Germinal center (tissue), 1 donor: ENCODE measurements around the gene POLR2L.

ENCODE experiments used
- DNase-seq: peaks from one replicate; pipeline ENCODE4 v3.0.0; 2012; ENCODE audit warnings: mixed read lengths, low spot score

POLR2L gene

DNA sequence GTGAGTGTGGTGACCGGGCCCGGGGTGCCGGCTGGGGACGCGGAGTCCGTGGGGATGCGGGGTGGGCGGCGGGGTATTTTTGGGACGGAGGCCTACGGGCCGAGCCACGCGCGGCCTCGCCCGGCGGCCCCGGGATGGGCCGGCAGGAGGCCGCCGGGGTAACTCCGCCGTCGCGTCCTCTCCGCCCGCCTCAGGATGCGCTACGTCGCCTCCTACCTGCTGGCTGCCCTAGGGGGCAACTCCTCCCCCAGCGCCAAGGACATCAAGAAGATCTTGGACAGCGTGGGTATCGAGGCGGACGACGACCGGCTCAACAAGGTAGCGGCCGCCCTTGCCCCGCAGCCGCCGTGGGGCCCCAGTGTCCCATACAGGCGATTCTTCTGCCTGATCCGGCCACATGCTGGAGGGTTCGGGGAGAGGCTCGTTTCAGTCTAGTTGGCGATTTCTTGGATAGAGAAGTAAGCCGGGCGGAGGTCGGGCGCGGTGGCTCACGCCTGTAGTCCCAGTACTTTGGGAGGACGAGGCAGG, 32.2 kb downstream of the POLR2L start:
- no peak for DNase-seq

DNA sequence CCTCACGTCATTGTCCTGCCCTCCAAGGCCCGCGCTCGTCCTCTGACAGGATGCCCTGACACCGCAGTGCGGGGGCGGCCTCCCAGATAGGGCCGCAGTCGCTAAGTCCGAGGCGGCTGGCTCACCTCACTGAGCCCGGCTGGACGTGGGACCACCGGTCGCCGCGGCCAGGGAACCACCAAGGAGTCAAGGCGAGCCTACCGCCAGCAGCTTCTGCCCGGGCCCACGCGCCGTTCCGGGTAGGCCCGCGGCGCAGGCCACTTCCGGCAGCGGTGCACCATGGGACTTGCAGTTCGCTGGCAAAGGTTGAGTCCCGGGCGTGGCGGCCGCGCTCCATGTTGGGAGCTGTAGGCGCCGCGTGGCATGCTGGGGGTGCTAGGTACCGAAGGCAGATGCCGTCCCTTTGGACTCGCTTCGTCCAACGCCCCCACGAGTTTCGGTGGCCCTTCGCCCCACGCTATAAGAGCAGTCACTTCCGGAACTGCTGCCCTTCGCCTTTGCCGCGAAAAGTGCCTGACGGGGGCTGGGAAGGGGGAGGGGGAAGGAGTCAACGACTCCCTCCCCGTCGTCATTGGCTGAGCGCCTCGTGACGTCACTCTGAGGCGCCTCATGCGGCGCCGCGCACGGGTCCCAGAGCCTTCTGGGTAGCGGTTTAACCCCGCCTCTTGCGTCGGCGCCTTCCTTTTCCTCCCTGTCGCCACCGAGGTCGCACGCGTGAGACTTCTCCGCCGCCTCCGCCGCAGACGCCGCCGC, 32.9 kb downstream of the POLR2L start, which contains the start of gene RPLP2:
Gene RPLP2, plus strand, starts transcription at position 681 of the 753 bp plus-strand sequence. CDS start 268 bp downstream, outside the sequence.
- peak; percentile 96 for DNase-seq

DNA sequence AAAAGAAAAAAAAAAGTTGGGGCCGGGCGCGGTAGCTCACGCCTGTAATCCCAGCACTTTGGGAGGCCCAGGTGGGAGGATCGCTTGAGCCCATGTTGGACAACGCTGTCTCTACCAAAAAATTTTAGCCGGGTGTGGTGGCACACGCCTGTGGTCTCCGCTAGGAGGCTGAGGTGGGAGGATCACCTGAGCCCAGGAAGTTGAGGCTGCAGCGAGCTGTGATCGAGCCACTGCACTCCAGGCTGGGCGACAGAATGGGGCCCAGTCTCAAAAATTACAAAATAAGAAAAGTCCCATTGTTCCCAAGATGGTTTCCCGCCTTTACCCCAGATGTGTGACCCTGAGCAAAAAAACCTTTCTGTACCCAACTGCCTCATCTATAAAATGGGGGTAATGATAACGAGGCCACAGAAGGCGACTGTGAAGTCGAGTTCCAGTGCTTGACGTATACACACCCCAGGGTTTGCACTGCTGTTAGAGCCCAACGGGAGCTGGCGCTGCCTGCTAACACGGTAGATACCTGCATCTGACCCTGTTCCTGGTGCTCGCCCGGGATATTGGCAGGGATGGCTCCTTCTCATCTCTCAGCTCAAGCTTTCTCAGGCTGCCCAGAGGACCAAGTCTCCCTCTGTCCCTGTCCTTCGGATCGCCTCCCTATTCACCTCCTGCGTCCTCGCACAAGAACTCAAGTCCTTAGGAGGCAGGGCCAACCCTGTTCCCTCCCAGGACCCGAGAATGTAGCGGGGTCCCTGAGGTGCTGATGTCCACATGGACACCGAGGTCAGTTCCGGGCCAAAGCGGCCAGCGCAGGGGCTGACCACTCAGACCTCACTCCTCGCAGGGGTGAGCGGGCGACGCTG, 33.7 kb downstream of the POLR2L start:
- DNase-seq, result no peak

DNA sequence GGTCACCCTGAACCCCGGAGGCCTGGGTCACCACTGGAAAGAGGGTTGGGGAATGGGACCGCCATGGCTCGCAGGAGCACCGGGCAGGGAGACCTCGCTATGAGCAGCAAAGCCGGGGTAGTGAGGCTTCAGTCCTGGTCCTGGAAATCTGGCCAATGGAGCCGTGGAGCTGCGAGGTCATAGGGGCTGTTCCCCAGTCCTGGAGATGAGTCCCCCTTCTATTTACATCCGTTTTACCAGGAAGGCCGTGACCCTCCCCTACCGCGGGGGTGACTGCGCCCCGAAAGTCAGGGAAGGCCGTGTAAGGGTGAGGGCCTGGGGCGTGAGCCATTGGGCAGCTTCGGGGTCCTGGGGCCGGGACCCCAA, 37.7 kb downstream of the POLR2L start:
- no peak for DNase-seq

DNA sequence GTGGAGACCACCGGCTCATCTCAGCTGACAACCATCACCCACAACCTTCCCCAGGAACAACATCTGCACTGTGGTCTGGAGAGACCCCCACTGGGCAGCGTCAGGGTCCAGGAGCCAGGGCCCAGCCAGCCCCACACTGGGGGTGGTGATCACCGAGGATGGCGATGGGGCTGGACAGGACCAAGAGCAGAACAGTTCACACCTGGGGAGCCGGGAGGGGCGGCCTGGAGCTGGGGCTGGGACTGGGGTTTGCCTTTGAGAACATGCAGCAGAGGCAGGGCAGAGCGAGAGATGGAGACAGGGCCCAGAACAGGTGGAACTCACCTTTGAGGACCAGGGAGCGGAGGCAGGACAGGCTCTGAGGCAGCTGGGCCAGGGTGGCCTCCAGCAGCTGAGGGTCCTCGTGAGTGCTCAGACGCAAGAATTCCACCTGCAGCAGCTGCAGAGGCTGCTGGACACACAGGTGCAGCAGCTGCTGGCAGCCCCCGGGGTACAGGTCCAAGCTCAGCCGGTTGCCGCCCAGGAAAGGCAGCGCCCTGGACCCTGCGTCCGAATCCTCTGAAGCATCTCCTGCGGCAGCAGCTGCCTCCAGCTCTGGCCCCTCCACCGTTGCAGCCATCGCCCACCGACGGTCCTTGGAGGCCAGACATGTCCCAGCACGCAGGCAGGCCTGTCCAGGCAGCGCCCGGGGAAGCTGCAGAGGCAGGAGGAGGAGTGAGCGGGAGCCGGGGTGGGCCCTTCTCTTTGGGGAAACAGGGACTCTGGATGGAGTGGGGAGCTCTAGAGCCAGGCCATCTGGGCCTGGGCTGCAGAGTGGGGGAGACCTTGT, 38.3 kb downstream of the POLR2L start:
- DNase-seq, result no peak

DNA sequence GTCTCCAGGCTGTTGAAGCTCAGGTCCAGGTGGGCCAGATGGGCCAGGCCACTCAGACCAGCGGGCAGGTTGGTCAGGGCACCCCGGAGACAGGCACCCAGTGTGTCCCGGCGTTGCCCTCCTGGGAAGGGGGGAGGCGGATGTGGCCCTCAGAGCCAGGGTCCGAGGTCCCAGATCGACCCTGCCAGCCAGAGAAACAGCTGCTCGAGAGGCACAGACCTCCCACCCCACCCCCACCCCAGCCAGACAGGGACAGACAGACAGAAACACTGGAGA, 38.9 kb downstream of the POLR2L start:
- DNase-seq, result no peak

DNA sequence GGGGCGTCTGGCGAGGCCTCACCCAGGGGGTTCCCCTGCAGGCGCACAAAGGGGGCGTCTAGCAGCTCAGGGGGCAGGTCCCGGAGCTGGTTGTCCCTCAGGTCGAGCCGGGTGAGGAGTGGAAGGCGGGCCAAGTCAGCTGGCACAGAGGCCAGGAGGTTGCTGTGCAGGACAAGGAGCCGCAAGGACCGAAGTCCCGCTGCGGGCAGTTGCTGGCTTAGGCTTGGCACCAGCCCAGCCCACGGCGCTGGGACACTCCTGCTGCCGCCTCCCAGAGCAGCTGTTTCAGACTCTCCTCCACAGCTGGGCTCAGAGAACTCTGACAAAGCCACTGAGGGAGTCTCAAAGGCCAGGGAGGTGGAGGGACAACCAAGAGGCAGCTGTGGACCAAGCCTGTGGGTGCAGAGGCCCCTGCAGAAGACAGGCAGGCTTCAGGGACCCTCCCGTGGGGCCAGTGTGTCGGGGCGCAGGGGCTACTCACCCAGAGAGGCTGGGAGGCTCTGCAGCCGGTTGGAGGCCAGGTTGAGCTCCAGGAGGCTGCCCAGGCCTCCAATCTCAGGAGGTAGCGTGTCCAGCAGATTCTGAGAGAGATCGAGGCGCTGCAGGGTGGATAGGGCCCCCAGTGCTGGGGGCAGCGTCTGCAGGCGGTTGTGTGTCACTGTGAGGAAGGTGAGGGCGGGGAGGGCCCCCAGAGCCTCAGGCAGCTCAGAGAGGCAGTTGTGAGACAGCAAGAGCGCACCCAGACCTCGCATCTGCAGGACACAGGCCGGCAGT, 39.4 kb downstream of the POLR2L start:
- DNase-seq, result no peak

DNA sequence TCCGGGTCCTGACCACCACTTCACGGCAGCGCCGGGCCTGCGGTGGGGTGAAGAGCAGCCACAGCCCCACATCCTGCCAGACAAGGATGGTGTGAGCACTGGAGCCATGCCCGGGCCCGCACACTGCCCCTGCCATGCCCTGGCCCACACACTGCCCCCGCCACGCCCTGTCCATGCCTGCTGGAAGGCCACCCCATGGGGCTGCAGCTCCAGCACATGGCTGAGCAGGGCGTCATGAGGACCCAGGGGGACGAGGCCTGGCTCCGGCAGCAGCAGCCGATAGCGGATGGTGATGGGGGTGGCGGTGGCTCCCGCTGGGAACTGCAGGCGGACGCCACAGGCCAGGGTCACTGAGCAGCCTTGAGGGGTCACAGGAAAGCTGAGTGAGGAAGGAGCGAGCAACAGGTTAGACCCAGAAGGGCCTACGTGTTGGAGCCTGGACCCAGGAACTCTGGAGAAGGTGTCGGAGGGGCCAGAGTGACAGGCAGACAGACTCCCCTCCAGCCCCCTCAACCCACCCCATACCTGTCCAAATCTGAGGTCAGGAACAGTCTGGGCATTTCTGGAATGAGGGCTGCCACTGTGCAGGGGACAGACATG, 40.2 kb downstream of the POLR2L start:
- DNase-seq, result no peak

DNA sequence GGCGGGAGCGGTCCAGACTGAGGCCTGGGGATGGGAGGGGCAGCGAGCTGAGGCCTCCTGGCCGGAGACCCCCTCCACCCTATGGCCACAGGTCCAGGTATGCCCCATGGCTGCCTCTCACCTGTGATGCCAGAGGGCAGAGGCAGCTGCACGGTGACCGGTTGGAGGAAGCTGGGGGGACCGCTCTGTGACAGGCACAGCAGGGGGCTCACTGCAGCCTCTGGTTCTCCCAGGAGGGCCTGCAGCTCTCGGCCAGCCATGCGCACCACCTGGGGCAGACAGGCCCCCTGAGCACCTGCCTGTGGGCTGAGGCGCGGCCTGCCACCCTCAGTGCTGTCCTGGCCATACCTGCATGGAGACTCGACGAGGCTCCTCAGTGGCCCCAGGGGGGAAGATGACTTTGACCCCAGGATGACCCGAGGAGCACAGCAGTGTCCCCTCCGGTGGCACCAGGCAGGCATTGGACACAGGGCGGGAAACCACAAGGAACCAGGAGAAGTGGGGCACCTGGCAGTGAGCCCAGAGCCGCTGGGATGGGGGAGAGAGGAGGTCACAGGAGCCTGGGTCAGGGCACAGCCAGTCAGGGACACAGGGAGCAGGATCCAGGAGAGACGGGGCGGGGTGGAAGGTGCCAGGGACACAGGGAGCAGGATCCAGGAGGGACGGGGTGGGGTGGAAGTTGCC, 41.1 kb downstream of the POLR2L start:
- no peak for DNase-seq

DNA sequence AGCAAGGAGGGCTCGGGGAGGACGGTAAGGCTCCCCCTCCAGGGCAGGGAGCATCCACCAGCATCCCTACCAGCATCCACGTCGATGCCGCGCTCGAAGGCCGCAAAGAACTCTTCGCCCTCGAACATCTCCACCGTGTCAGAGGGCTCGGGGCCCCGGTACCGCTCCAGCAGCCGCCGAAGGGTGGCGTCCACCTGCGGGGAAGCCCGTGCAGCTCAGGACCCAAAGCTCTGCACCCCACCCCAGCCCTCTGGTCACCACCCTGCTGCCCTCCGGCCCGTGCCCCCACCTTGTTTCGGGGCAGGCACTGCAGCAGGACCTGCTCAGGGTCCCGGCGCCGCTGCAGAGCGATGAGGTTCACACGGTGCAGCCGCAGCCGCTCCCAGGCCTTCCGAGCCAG, 41.9 kb downstream of the POLR2L start:
- DNase-seq, result no peak

DNA sequence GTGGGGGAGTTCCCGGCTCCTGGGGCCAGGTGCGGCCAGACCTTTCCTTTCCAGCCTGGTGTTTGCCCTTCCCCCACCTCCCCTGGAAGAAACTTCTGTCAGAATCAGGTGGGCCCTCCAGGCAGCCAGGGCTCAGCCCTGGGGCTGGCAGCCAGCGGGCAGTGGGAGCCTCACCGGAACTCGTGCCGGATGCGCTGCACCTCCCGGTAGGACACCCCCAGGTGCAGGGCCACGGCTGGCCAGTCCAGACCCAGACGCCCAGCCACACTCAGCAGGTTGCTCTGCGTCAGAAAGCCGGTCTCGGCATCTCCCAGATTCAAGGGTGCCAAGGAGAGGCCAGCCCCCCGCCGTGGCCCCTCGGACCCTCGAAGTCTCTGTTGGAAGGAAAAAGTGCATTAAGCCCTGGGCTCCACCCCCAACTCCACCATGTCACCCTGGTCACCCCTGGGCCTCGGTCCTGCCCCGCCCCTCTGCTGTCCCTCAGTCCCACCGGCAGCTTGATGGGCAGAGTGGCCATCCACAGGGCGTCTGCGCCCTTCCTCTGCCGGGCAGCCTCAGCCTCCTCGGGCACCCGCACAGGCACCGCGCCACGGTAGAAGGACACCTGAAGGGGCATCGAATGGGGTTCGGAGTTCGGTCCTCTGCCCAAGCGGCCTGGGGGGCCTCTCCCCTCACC, 42.5 kb downstream of the POLR2L start:
- DNase-seq, result no peak

DNA sequence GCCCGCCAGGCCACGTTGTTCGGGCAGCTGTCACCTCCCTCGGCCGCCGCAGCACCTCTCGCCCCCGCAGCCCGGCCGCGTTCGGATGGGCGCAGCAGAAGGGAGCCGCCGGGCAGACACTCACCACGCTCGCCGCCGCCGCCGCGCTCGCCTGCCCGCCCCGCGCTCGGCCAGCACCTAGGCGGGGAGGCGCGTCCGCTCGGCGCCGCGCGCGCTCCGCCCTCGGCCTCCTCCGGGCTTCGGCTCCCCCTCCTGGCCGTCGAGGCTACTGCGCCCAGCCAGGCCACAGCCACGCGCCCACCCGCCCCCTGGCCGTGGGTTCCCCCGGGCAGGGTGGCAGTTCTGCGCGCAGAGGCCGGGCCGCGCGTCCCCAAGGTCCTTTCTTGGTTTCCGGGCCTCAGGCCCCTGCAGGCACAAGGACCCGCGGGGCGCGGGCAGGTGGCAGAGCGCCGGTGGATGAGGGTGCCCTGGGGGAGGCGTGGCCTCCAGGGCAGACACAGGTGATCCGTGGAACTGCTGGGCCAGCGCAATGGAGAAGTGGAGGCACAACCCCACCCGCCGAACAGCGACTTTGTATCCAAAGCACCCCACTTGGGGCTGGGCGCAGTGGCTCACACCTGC, 44.1 kb downstream of the POLR2L start, which contains the start of gene SLC25A22:
Gene SLC25A22, minus strand, starts transcription at position 189 of the 621 bp plus-strand sequence. CDS start 3,275 bp downstream, outside the sequence.
- peak; percentile 93 for DNase-seq

DNA sequence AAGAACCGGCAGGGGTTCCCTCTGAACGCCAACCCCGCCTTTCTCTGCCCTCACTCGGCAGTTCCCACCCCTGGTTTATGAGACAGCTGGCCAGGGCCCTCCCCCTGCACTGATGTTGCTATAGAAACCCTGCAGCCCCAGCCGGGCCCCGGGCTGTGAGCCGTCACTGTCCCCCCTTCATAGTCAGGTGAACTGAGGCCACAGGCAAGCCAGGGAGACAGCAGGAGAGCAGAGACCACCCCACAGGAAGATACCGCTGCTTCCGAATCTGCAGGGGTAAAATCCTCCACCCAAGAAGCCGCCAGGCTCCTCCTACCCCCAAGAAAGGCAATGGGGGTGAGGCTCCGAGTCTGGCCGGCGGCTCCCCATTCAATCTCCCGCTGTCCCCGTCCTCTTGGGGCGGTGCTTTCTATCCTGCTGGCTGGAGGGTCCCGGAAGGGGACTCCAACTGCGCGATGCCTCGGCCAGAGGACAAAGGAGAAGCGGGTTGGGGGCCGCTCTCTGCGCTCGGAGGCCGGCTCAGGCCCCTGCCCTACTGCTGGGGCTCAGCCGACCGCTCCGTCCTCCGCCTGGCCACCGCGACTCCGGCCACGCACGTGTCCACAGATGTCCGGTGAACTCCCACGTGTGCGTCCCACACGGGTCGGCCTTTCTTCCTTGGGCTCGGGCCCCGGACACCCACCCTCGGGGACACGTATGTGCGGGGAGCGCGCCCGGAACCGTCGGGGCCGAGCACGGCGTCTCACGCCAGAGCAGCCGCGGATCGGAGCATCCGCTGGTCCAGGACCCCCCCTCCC, 44.8 kb downstream of the POLR2L start:
- peak; percentile 80 for DNase-seq

DNA sequence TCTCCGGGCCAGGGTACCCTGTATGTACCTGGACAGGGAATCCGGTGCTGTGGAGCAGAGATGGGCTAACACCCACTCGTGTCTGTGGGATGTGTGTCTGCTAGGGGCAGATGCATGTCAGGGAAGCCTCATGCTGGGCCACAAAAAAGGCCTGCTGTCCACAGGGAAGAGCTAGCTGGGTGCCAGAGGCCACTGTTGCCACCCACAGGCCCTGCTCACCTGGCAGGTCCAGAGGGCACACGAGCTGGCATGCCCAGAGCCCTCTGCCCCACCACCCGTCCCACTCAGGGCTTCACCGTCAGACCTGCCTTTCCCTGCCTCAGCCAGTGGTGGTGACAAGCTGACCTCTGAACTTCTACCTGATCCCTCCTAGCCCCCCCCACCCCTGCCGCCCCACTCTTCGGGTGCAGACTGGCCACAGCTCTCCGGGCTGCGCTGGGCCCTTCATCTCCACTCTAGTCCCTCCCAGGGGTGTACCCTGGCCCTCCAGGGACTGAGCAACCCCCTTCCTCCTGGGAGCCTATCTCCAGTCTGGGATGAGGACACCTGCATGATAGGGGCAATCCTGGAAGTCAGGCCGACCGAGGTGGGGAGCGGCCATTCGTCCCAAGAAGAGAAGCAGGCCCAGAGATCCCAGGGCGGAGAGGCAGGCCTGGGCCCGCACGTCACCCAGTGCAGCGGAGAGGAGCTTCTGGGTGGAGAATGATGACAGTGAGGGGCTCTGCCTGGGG, 45.6 kb downstream of the POLR2L start:
- no peak for DNase-seq

DNA sequence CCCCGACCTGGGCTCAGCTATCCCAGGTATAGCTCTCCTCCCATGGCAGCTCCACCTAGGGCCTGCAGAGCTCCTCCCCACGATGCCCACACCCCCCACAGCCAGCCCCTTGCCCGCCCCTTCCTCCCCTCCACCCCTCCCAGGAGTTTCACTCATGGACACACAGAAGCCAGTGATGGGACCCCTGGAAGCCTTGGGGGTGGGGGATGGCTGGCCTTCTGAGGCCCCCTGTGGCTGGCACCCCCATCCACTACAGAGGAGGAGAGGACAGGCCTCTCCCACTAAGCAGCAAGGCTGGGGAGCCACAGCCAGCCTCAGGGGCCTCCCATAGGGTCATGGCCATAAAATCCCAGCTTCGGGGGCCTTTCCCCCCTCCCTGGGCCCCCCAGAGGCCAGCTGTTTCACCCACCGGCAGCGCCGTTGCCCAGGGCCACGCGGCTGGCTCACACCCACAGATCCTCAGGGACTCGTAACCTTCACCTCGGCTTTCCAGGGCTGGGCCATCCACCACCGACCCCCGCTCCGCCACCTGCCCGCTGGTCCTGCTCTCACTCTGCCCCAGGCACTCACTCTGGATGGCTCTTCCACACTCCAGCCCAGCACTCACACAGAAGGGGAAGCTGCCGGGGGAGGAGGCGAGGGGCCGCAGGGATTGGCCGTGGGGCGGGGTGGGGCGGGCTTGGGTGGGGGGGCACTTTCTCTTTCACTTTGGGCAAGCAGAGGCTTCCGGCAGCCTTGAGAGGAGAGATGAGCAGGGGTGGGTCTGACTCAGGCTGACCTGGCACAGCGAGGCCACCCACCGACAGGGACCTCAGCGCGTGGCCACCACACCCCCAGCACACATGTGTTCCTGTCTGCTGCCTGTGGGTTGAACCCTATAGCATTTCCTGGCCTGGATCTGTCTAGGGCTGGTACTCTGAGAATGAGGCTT, 46.4 kb downstream of the POLR2L start:
- peak; percentile 92 for DNase-seq

DNA sequence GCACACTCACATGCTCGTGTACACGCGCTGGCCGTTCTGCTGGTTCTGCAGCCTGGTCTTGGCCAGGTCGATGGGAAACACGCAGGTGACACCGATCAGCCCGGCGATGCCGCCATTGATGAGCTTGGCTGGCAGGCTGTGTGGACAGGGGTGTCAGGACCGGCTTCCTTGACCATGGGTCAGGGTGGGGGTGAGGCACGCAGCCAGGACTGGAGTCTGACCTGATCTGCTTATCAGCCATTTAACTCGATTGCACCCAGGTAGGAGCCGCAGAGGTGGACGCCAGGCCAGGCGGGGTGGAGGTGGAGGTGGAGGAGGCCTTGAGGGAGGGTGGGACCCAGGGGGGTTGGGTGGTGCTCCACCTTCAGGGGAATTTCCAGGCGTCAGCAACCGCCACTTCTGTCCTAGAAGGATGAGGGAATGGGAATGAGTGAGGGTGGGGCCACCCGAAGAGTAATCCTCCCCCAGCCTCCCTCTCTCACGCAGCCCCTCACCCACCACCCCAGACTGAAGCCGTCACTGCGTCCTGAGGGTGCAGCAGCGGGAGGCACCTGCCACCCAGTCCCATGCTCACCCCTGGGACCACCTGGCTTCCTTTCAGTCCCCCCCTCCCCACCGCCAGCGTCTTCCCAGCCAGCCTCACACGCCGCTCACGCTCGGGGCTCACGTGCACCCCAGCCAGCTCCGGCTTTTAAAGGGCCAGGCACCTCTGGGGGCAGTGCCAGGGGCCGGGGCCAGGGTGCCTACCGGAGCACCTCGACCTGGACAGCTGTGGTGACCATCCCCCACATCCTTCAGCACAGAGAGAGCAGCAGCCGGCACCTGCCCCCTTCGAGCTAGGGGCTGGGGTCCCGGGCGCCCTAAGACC, 47.3 kb downstream of the POLR2L start:
- no peak for DNase-seq
